Activated CD4-positive, alpha-beta T cell treated with anti-CD3 and anti-CD28 coated beads, Interleukin-2, amount 10 ng/mL, durations not matched to agents 24 days and 14 days (primary cell): ENCODE data around the gene VGLL3. TPM values are rescaled to one million over a fixed set of nuclear protein-coding genes. Genes with fewer than 3 reads are reported as not detected.

Experiments used
- DNase-seq: peaks from one replicate; pipeline ENCODE4 v3.0.0; 2022
- H3K27ac Mint-ChIP-seq: one replicate; pipeline ENCODE4 v1.8.0; 2022; ENCODE audit warnings: mild to moderate bottlenecking, mixed read lengths
- H3K27me3 Mint-ChIP-seq: one replicate; pipeline ENCODE4 v1.8.0; 2022; ENCODE audit warnings: mixed read lengths
- H3K36me3 Mint-ChIP-seq: one replicate; pipeline ENCODE4 v1.8.0; 2022; ENCODE audit warnings: low read depth, mild to moderate bottlenecking, mixed read lengths
- H3K4me1 Mint-ChIP-seq: one replicate; pipeline ENCODE4 v1.8.0; 2021; ENCODE audit warnings: mixed read lengths
- H3K4me3 Mint-ChIP-seq: one replicate; pipeline ENCODE4 v1.8.0; 2022; ENCODE audit warnings: mild to moderate bottlenecking, moderate library complexity, mixed read lengths
- H3K9me3 Mint-ChIP-seq: one replicate; pipeline ENCODE4 v1.8.0; 2021; ENCODE audit warnings: mixed read lengths
- intact Hi-C: fragments of 100-400 bp; cut with micrococcal nuclease; formaldehyde crosslinking; loops from one replicate; pipeline ENCODE4 v1.15.1; 2023
- total RNA-seq: library from RNA; stranded (reverse); gene quantifications from 2 replicates; pipeline ENCODE4 v1.2.3, GENCODE V29; 2022

VGLL3 gene
- total RNA-seq, 1 donor from 2014 or later, result not detected

DNA sequence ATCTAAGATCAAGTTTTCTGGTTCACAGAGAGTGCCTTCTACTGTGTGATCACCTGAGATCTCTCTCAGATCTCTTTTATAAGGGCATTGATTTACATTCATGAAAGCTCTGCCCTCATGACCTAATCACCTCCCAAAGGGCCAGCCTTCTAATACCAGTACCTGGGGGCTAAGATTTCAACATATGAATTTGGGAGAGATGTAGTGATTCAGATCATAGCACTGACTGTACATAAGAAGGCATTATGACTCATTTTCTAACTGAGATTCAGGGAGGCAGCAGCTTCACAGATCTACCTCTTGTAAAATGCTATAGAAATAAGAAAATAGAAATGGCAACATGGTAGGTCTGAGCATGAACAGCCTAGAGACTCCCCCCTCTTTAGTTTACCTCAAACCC lies 39.6 kb downstream of the VGLL3 start:
- no peaks in the 10 kb centered on the region for H3K27me3 Mint-ChIP-seq
- no peaks in the 10 kb centered on the region for H3K4me1 Mint-ChIP-seq
- no peak overlapping the region for H3K4me3 Mint-ChIP-seq
- intact Hi-C loops, result no loop called here
- H3K27ac Mint-ChIP-seq, result no peak overlapping the region
- no peak for DNase-seq
- H3K9me3 Mint-ChIP-seq, result no peaks in the 10 kb centered on the region
- H3K36me3 Mint-ChIP-seq, result no peaks in the 10 kb centered on the region

GRCh38 chr3:86950717-86951116 lies 40.2 kb downstream of the VGLL3 start:
- no peak overlapping the region for H3K27ac Mint-ChIP-seq
- no peaks in the 10 kb centered on the region for H3K4me1 Mint-ChIP-seq
- no peaks in the 10 kb centered on the region for H3K9me3 Mint-ChIP-seq
- no peak for DNase-seq
- no peaks in the 10 kb centered on the region for H3K36me3 Mint-ChIP-seq
- no peak overlapping the region for H3K4me3 Mint-ChIP-seq
- intact Hi-C loops, result no loop called here
- no peaks in the 10 kb centered on the region for H3K27me3 Mint-ChIP-seq

GRCh38 chr3:86949850-86950249 lies 41.1 kb downstream of the VGLL3 start:
- no peaks in the 10 kb centered on the region for H3K9me3 Mint-ChIP-seq
- no peak overlapping the region for H3K27ac Mint-ChIP-seq
- H3K4me1 Mint-ChIP-seq, result no peaks in the 10 kb centered on the region
- no peaks in the 10 kb centered on the region for H3K27me3 Mint-ChIP-seq
- H3K36me3 Mint-ChIP-seq, result no peaks in the 10 kb centered on the region
- DNase-seq, result no peak
- no peak overlapping the region for H3K4me3 Mint-ChIP-seq
- intact Hi-C loops, result no loop called here

DNA sequence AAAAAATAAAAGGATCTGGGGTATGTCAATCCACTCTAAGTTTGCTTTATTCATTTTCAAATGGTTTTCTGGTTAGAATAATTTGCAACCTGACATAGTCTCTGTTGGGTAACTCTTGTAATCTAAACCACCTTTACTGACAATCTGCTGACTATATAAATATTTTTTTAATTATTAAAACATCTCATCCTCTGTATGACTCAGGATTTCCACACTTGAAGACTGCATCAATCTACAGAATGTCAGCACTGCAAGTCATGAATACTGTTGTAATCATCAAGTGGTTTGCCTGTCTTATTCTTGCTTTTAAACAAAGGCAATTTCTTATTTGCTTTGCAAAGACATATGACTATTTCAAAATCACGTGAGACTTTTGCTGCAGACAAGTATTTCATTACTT lies 42.1 kb downstream of the VGLL3 start:
- H3K9me3 Mint-ChIP-seq, result no peaks in the 10 kb centered on the region
- DNase-seq, result no peak
- no peak overlapping the region for H3K27ac Mint-ChIP-seq
- H3K4me3 Mint-ChIP-seq, result no peak overlapping the region
- no peaks in the 10 kb centered on the region for H3K36me3 Mint-ChIP-seq
- no peaks in the 10 kb centered on the region for H3K27me3 Mint-ChIP-seq
- intact Hi-C loops, result no loop called here
- H3K4me1 Mint-ChIP-seq, result no peaks in the 10 kb centered on the region

DNA sequence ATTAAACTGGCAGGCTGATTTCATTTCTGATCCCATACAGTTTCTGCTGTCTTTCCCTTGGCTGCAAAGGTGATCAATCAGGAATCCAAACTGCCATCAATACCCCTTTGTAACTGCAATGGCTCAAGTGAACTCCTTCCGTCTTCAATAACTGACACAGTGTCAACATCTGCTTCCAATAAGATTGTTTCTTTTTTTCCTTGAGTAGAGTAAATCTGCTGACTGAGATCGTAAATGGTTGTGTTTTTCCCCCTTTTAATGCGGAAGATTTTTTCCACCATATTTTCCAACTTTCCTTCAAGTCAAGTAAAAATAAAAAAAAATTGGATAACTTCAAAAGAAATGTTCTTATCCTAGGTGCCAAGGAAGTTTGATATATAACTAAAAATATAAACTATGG lies 48.7 kb downstream of the VGLL3 start:
- Mint-ChIP-seq H3K9me3 (no peaks in the 10 kb centered on the region), H3K27me3 (no peaks in the 10 kb centered on the region), H3K4me3 (no peak overlapping the region), H3K27ac (no peak overlapping the region), H3K4me1 (no peaks in the 10 kb centered on the region), H3K36me3 (no peaks in the 10 kb centered on the region)
- DNase-seq, result no peak
- intact Hi-C loops, result no loop called here

- no peak overlapping the region for H3K27ac Mint-ChIP-seq
- H3K4me3 Mint-ChIP-seq, result no peak overlapping the region
- no peaks in the 10 kb centered on the region for H3K9me3 Mint-ChIP-seq
- H3K36me3 Mint-ChIP-seq, result no peaks in the 10 kb centered on the region
- intact Hi-C loops, result no loop called here
- no peaks in the 10 kb centered on the region for H3K27me3 Mint-ChIP-seq
- no peaks in the 10 kb centered on the region for H3K4me1 Mint-ChIP-seq
- no peak for DNase-seq
These were observed 52.4 kb downstream of the VGLL3 start for GRCh38 chr3:86938416-86939105.

- intact Hi-C loops, result no loop called here
These were observed 53.6 kb downstream of the VGLL3 start for GRCh38 chr3:86937306-86937791.

GRCh38 chr3:86934851-86935250 lies 56.1 kb downstream of the VGLL3 start:
- no peak overlapping the region for H3K4me3 Mint-ChIP-seq

More at GRCh38 chr3:86937306-86937791, 53.6 kb downstream of the VGLL3 start:
- H3K4me1 Mint-ChIP-seq, result no peaks in the 10 kb centered on the region
- no peak for DNase-seq
- no peaks in the 10 kb centered on the region for H3K36me3 Mint-ChIP-seq
- H3K9me3 Mint-ChIP-seq, result no peaks in the 10 kb centered on the region
- H3K27me3 Mint-ChIP-seq, result no peaks in the 10 kb centered on the region
- H3K27ac Mint-ChIP-seq, result no peak overlapping the region
- H3K4me3 Mint-ChIP-seq, result no peak overlapping the region

DNA sequence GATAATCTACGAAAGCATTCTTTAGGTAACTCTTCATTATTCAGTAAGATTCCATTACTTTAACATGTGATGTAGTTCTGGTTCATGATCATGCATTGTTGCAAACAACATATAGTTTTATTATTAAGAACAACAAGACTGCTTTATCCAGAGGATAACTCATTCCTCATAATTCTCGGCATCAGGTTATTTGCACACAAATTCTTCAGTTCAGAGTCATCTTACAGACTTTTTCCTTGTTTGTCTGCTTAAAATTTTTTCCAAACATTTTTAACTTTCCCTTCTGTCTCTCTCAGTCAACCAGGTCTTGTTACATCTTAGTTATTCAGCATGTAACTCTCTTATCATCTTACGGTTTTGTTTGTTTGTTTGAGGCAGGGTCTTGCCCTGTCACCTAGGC lies 60.1 kb downstream of the VGLL3 start:
- intact Hi-C loops, result no loop called here
- H3K36me3 Mint-ChIP-seq, result no peaks in the 10 kb centered on the region

More at GRCh38 chr3:86934851-86935250, 56.1 kb downstream of the VGLL3 start:
- Mint-ChIP-seq H3K4me1 (no peaks in the 10 kb centered on the region), H3K9me3 (no peaks in the 10 kb centered on the region), H3K27ac (no peak overlapping the region), H3K27me3 (no peaks in the 10 kb centered on the region), H3K36me3 (no peaks in the 10 kb centered on the region)
- no peak for DNase-seq
- intact Hi-C loops, result no loop called here

GRCh38 chr3:86930181-86930580 lies 60.8 kb downstream of the VGLL3 start:
- Mint-ChIP-seq H3K9me3 (no peaks in the 10 kb centered on the region), H3K27me3 (no peaks in the 10 kb centered on the region), H3K4me1 (no peaks in the 10 kb centered on the region), H3K36me3 (no peaks in the 10 kb centered on the region), H3K4me3 (no peak overlapping the region), H3K27ac (no peak overlapping the region)
- intact Hi-C loops, result no loop called here
- DNase-seq, result no peak

More for the DNA sequence above, 60.1 kb downstream of the VGLL3 start:
- H3K4me3 Mint-ChIP-seq, result no peak overlapping the region
- no peaks in the 10 kb centered on the region for H3K4me1 Mint-ChIP-seq
- no peaks in the 10 kb centered on the region for H3K9me3 Mint-ChIP-seq
- no peaks in the 10 kb centered on the region for H3K27me3 Mint-ChIP-seq
- no peak for DNase-seq
- no peak overlapping the region for H3K27ac Mint-ChIP-seq

GRCh38 chr3:86929046-86929445 lies 61.9 kb downstream of the VGLL3 start:
- no peak for DNase-seq
- Mint-ChIP-seq H3K27ac (no peak overlapping the region), H3K4me3 (no peak overlapping the region), H3K36me3 (no peaks in the 10 kb centered on the region), H3K9me3 (no peaks in the 10 kb centered on the region), H3K4me1 (no peaks in the 10 kb centered on the region), H3K27me3 (no peaks in the 10 kb centered on the region)
- intact Hi-C loops, result no loop called here

DNA sequence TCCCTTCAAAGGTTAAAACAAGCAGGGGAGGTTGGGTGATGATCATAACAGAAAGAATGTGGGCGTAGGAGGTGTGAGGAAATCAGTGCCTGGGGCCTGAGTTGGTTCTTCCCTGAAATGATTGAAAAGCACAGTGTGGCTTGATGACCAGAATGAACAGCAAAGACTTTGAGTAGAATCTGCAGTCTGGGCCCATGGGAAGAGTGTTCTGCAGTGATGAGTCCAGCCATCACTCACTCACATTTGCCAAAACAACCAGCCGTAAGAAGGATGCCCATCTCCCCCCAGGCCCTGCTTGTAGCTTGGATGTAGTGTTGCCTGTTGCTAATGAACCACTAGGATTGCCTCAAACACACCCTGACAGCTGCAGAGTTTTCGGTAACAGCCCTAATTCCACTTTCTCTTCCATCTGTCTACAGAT lies 67.9 kb downstream of the VGLL3 start:
- H3K27ac Mint-ChIP-seq, result no peak overlapping the region
- no peak for DNase-seq
- no peak overlapping the region for H3K4me3 Mint-ChIP-seq
- no peaks in the 10 kb centered on the region for H3K4me1 Mint-ChIP-seq
- H3K9me3 Mint-ChIP-seq, result no peaks in the 10 kb centered on the region
- no peaks in the 10 kb centered on the region for H3K27me3 Mint-ChIP-seq
- intact Hi-C loops, result no loop called here
- H3K36me3 Mint-ChIP-seq, result no peaks in the 10 kb centered on the region

DNA sequence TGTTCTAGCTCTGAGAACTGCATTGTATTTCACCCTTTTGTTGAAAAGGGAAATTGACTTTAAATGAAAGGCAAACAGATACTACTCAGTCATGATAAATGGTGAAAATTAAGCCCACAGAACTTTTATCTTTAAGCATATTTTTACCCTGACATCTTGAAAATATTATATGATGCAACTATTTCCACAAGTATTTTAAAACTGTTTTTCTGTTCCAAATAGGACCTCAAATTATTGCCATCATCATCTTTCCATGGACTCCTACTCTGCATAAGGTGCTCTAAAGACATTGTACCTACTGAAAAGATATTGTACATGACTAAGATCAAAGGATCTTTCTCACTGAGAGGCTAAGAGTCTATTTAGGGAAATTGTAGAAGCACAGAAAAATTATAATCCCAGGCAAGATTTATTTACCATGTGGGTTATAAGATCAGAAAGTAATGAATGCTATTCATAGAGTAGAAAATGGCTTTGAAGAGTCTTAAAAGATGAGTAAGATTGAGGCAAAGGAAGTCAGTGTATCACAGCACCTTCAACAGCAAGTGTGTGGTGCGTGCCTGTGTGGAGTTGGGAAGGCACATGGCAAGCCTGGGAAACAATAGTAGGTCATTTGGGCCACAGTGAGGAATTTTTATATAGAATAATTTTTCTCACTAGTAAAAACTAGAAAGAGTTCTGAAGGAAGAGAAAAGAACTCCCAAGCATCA lies 68.8 kb downstream of the VGLL3 start:
- Mint-ChIP-seq H3K9me3 (no peaks in the 10 kb centered on the region), H3K4me3 (no peak overlapping the region), H3K27me3 (no peaks in the 10 kb centered on the region), H3K4me1 (no peaks in the 10 kb centered on the region), H3K36me3 (no peaks in the 10 kb centered on the region), H3K27ac (no peak overlapping the region)
- intact Hi-C loops, result no loop called here
- DNase-seq, result no peak

DNA sequence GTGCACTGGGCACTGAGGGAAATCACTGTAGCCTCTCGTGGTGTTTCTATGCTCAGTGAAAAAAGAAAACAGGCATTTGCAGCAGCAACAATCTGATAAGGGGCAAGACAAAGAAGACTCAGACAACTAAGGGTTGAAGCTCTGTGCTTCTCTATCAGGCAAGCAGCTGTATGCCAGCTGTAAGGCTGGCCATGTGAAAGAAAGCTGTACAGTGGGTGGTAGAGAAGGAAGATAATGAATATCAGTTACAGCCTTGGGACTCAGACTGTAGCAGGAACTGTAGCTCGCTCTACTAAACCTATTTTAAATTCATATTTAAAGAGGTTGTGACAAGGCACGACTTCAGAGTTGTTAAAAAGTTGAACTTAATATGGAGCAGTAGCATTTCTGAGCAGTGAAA lies 76.3 kb downstream of the VGLL3 start:
- Mint-ChIP-seq H3K4me1 (no peaks in the 10 kb centered on the region), H3K27me3 (no peaks in the 10 kb centered on the region), H3K4me3 (no peak overlapping the region), H3K27ac (no peak overlapping the region), H3K9me3 (no peaks in the 10 kb centered on the region), H3K36me3 (no peaks in the 10 kb centered on the region)
- DNase-seq, result no peak
- intact Hi-C loops, result no loop called here
